ENCODE measurements around the gene DOCK6.
"Not testable (repeated sequence)": the region's sequence is repeated elsewhere in the genome, so short reads cannot be mapped to it uniquely, and the experiment has no call there.

DOCK6 gene

GRCh38 chr19:11190501-11190900 is 71.8 kb downstream of the DOCK6 start:
- no peak for TF ChIP-seq CTCF (IDR thresholded peaks at IDR 0.05; ENCODE audit: insufficient read depth, low read depth, low read length, missing control alignments)
- H3K4me3 ChIP-seq (ENCODE audit: low read length), result no peak overlapping the region
- no peak for DNase-seq (ENCODE audit: low read depth)

- no peak for DNase-seq (ENCODE audit: low read depth)
- no peak for TF ChIP-seq CTCF (IDR thresholded peaks at IDR 0.05; ENCODE audit: insufficient read depth, low read depth, low read length, missing control alignments)
- H3K4me3 ChIP-seq (ENCODE audit: low read length), result no peak overlapping the region
Measured at GRCh38 chr19:11187441-11187840, 74.9 kb downstream of the DOCK6 start.

- TF ChIP-seq CTCF (IDR thresholded peaks at IDR 0.05; ENCODE audit: insufficient read depth, low read depth, low read length, missing control alignments), result no peak
- DNase-seq (ENCODE audit: low read depth), result no peak
- no peak overlapping the region for H3K4me3 ChIP-seq (ENCODE audit: low read length)
Measured at GRCh38 chr19:11182994-11183393, 79.3 kb downstream of the DOCK6 start.

GRCh38 chr19:11181488-11181887 is 80.8 kb downstream of the DOCK6 start:
- no peak overlapping the region for H3K4me3 ChIP-seq (ENCODE audit: low read length)
- no peak for TF ChIP-seq CTCF (IDR thresholded peaks at IDR 0.05; ENCODE audit: insufficient read depth, low read depth, low read length, missing control alignments)
- no peak for DNase-seq (ENCODE audit: low read depth)

GRCh38 chr19:11180975-11181374 is 81.3 kb downstream of the DOCK6 start:
- H3K4me3 ChIP-seq (ENCODE audit: low read length); DNase-seq (ENCODE audit: low read depth): not testable (repeated sequence)

GRCh38 chr19:11180346-11180745 is 82.0 kb downstream of the DOCK6 start:
- H3K4me3 ChIP-seq (ENCODE audit: low read length), result no peak overlapping the region
- DNase-seq (ENCODE audit: low read depth), result no peak
- TF ChIP-seq CTCF (IDR thresholded peaks at IDR 0.05; ENCODE audit: insufficient read depth, low read depth, low read length, missing control alignments), result no peak

- H3K4me3 ChIP-seq (ENCODE audit: low read length), result no peak overlapping the region
- DNase-seq (ENCODE audit: low read depth), result no peak
- no peak for TF ChIP-seq CTCF (IDR thresholded peaks at IDR 0.05; ENCODE audit: insufficient read depth, low read depth, low read length, missing control alignments)
Measured at GRCh38 chr19:11179716-11180297, 82.5 kb downstream of the DOCK6 start.

GRCh38 chr19:11179145-11179465 is 83.2 kb downstream of the DOCK6 start:
- DNase-seq (ENCODE audit: low read depth); H3K4me3 ChIP-seq (ENCODE audit: low read length): not testable (repeated sequence)
